ENCODE measurements around the gene LAPTM4A. TPM values are rescaled to one million over a fixed set of nuclear protein-coding genes. Genes with fewer than 3 reads are reported as not detected.

The LAPTM4A gene
- total RNA-seq, 2 donors from 2014 or later, result 285 to 291 TPM

- H3K9ac ChIP-seq (ENCODE audit: extremely low read depth, low read length, poor library complexity, severe bottlenecking), result no peak overlapping the region
- Mint-ChIP-seq H3K27ac (peak overlapping the region; percentile 91), H3K4me3 (no peak overlapping the region), H3K9me3 (peaks cover 11% of the 10 kb centered on the region), H3K4me1 (peaks cover 19% of the 10 kb centered on the region), H3K27me3 (ENCODE audit: insufficient read depth) (peaks cover 2% of the 10 kb centered on the region), H3K36me3 (ENCODE audit: low read depth) (no peaks in the 10 kb centered on the region)
- TF ChIP-seq, protein P1, sequence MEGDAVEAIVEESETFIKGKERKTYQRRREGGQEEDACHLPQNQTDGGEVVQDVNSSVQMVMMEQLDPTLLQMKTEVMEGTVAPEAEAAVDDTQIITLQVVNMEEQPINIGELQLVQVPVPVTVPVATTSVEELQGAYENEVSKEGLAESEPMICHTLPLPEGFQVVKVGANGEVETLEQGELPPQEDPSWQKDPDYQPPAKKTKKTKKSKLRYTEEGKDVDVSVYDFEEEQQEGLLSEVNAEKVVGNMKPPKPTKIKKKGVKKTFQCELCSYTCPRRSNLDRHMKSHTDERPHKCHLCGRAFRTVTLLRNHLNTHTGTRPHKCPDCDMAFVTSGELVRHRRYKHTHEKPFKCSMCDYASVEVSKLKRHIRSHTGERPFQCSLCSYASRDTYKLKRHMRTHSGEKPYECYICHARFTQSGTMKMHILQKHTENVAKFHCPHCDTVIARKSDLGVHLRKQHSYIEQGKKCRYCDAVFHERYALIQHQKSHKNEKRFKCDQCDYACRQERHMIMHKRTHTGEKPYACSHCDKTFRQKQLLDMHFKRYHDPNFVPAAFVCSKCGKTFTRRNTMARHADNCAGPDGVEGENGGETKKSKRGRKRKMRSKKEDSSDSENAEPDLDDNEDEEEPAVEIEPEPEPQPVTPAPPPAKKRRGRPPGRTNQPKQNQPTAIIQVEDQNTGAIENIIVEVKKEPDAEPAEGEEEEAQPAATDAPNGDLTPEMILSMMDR (conservative IDR thresholded peaks at IDR 0.05), result no peak
- WGBS, 2 experiments (ENCODE audit: insufficient coverage in 1 of 2, insufficient read length in 1 of 2), result 97 to 98% methylated on average over 6 to 7 of the region's 7 CpGs
- H3K36me3 ChIP-seq (ENCODE audit: control insufficient read depth, insufficient read depth, low read length), result no peaks in the 10 kb centered on the region
- DNase-seq, result no peak
- peak overlapping the region; percentile 87 for H3K27ac ChIP-seq (ENCODE audit: low read depth, low read length)
- H3K4me1 ChIP-seq (ENCODE audit: control insufficient read depth, insufficient read depth, low read length), result peaks cover 7% of the 10 kb centered on the region
- H3K4me3 ChIP-seq (ENCODE audit: low read length), result no peak overlapping the region
- H3K9me3 ChIP-seq (ENCODE audit: control insufficient read depth, low read length), result peaks cover 11% of the 10 kb centered on the region
- no peaks in the 10 kb centered on the region for H3K27me3 ChIP-seq (ENCODE audit: control insufficient read depth, insufficient read depth, low read length, poor library complexity, severe bottlenecking)
Measured at GRCh38 chr2:20072436-20073158, 21.2 kb upstream of the LAPTM4A start.

DNA sequence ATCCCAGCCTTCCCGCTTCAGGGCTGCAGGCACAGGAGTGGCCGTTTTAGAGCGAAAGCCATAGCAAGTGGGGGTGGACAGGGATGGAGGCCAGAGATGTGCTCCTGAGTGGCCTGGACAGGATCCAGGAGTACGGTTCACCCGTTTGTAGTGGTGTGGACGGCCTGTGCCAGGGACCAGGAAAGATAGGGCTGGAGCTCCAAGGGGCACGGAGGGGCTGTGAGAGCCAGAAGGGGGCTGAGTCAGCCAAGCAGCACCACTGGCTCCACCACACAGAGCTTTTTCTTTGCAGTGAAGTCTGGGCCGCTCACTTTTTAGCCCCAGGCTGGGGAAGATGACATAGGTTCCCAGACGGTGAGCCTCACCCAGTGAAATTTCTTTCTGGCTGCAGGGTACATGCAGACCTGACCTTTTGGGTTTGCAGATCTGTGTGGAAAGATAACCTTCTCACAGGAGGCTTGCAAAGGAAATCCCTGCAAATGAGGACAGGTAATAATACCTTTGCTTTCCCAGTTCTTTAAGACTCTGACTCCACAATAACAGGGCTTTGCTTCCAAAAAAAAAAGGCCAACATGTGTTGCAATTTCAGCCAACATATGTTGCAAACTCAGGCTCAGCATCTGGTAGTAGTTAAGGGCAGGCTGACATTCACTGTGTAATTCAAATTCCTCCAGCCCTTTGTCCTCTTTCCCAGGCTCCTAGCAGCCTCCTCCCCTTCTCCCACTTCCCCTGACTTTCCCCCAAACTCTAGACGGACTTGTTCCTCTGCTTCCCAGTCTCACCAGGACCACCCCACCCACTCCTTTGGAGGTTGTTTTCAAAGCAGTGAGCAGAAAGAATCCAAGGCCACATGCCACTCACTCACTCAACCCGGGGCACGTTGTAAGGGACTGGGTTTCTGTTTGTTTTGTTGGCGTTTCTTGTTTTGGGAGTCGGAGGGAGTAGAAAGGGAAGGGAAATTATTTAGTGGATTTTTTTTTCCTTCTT, 20.3 kb upstream of the LAPTM4A start:
- Histone ChIP-seq H3K36me3 (ENCODE audit: control insufficient read depth, insufficient read depth, low read length) (no peaks in the 10 kb centered on the region), H3K27me3 (ENCODE audit: control insufficient read depth, insufficient read depth, low read length, poor library complexity, severe bottlenecking) (no peaks in the 10 kb centered on the region), H3K27ac (ENCODE audit: low read depth, low read length) (peak overlapping the region; percentile 87), H3K4me3 (ENCODE audit: low read length) (no peak overlapping the region), H3K9ac (ENCODE audit: extremely low read depth, low read length, poor library complexity, severe bottlenecking) (no peak overlapping the region), H3K9me3 (ENCODE audit: control insufficient read depth, low read length) (peaks cover 7% of the 10 kb centered on the region), H3K4me1 (ENCODE audit: control insufficient read depth, insufficient read depth, low read length) (peaks cover 7% of the 10 kb centered on the region)
- DNase-seq, result peak; percentile 72
- no peaks in the 10 kb centered on the region for H3K36me3 Mint-ChIP-seq (ENCODE audit: low read depth)
- no peak overlapping the region for H3K4me3 Mint-ChIP-seq
- H3K4me1 Mint-ChIP-seq, result peaks cover 19% of the 10 kb centered on the region
- peaks cover 7% of the 10 kb centered on the region for H3K9me3 Mint-ChIP-seq
- peaks cover 2% of the 10 kb centered on the region for H3K27me3 Mint-ChIP-seq (ENCODE audit: insufficient read depth)
- TF ChIP-seq, protein P1 (conservative IDR thresholded peaks at IDR 0.05), result no peak
- peak overlapping the region; percentile 91 for H3K27ac Mint-ChIP-seq
- 68 to 72% methylated on average over 5 to 14 of the region's 14 CpGs for WGBS, 2 experiments (ENCODE audit: insufficient coverage in 1 of 2, insufficient read length in 1 of 2)

DNA sequence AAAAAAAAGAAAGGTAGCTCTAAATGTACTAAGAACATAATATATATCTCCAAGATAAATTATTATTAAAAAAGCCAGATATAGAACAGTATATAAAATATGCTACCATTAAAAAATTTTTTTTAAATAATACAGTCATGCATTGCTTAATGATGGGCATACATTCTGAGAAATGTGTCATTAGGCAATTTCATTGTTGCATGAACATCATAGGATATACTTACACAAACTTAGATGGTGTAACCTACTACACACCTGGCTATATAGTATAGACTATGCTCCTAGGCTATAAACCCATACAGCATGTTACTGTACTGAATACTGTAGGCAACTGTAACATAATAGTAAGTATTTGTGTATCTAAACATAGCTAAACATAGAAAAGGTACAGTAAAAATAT, 18.3 kb upstream of the LAPTM4A start:
- no peak overlapping the region for H3K4me3 Mint-ChIP-seq
- H3K4me1 Mint-ChIP-seq, result peaks cover 15% of the 10 kb centered on the region
- peaks cover 7% of the 10 kb centered on the region for H3K27me3 Mint-ChIP-seq (ENCODE audit: insufficient read depth)
- peaks cover 7% of the 10 kb centered on the region for H3K4me1 ChIP-seq (ENCODE audit: control insufficient read depth, insufficient read depth, low read length)
- TF ChIP-seq, protein P1 (conservative IDR thresholded peaks at IDR 0.05), result no peak
- H3K4me3 ChIP-seq (ENCODE audit: low read length), result no peak overlapping the region
- H3K9ac ChIP-seq (ENCODE audit: extremely low read depth, low read length, poor library complexity, severe bottlenecking), result no peak overlapping the region
- H3K36me3 ChIP-seq (ENCODE audit: control insufficient read depth, insufficient read depth, low read length), result no peaks in the 10 kb centered on the region
- H3K9me3 ChIP-seq (ENCODE audit: control insufficient read depth, low read length), result peaks cover 6% of the 10 kb centered on the region
- H3K27ac ChIP-seq (ENCODE audit: low read depth, low read length), result no peak overlapping the region
- H3K9me3 Mint-ChIP-seq, result peaks cover 6% of the 10 kb centered on the region
- no peaks in the 10 kb centered on the region for H3K36me3 Mint-ChIP-seq (ENCODE audit: low read depth)
- no peaks in the 10 kb centered on the region for H3K27me3 ChIP-seq (ENCODE audit: control insufficient read depth, insufficient read depth, low read length, poor library complexity, severe bottlenecking)
- no peak for DNase-seq
- H3K27ac Mint-ChIP-seq, result no peak overlapping the region

Measured in endodermal cell (in vitro differentiated cells).